Testis (tissue), 2 donors: ENCODE results near the gene ASCL1.

Experiments
- POLR2A ChIP-seq: fragments of 450-650 bp; IDR thresholded peaks from one replicate; pipeline ENCODE4 v1.6.1; 2017; ENCODE audit warnings: antibody characterized with exemption, mild to moderate bottlenecking, moderate library complexity
- TF ChIP-seq, protein P1 (sequence below), 3 experiments: fragments of 450-650 bp in 2 of 3; fragments of 200-600 bp in 1 of 3; sonication (generic) in 1 of 3; IDR thresholded peaks; one replicate each; pipeline ENCODE4 v1.5.1; 2016 to 2019; ENCODE audit warnings: antibody characterized with exemption in 3 of 3, mild to moderate bottlenecking in 2 of 3, moderate library complexity in 1 of 3

DNA sequence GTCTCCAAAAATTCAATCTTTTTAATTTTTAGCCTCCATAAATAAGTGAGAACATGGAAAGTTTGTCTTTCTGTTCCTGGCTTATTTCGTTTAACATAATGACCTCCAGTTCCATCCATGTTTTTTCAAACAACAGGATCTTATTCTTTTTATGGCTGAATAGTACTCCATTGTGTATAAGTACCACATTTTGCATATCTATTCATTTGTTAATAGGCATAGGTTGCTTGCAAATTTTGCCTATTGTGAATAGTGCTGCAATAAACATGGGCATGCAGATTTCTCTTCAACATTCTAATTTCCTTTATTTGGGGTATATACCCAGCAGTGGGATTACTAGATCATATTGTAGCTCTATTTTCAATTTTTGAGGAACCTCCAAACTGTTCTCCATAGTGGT lies 24.3 kb upstream of the ASCL1 start:
- TF ChIP-seq, protein P1, sequence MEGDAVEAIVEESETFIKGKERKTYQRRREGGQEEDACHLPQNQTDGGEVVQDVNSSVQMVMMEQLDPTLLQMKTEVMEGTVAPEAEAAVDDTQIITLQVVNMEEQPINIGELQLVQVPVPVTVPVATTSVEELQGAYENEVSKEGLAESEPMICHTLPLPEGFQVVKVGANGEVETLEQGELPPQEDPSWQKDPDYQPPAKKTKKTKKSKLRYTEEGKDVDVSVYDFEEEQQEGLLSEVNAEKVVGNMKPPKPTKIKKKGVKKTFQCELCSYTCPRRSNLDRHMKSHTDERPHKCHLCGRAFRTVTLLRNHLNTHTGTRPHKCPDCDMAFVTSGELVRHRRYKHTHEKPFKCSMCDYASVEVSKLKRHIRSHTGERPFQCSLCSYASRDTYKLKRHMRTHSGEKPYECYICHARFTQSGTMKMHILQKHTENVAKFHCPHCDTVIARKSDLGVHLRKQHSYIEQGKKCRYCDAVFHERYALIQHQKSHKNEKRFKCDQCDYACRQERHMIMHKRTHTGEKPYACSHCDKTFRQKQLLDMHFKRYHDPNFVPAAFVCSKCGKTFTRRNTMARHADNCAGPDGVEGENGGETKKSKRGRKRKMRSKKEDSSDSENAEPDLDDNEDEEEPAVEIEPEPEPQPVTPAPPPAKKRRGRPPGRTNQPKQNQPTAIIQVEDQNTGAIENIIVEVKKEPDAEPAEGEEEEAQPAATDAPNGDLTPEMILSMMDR (IDR thresholded peaks at IDR 0.05) = no peak
- TF ChIP-seq POLR2A = no peak
